ENCODE measurements around the gene COL4A2.

- TF ChIP-seq POLR2A (IDR thresholded peaks at IDR 0.05): no peak
- TF ChIP-seq, protein P1, sequence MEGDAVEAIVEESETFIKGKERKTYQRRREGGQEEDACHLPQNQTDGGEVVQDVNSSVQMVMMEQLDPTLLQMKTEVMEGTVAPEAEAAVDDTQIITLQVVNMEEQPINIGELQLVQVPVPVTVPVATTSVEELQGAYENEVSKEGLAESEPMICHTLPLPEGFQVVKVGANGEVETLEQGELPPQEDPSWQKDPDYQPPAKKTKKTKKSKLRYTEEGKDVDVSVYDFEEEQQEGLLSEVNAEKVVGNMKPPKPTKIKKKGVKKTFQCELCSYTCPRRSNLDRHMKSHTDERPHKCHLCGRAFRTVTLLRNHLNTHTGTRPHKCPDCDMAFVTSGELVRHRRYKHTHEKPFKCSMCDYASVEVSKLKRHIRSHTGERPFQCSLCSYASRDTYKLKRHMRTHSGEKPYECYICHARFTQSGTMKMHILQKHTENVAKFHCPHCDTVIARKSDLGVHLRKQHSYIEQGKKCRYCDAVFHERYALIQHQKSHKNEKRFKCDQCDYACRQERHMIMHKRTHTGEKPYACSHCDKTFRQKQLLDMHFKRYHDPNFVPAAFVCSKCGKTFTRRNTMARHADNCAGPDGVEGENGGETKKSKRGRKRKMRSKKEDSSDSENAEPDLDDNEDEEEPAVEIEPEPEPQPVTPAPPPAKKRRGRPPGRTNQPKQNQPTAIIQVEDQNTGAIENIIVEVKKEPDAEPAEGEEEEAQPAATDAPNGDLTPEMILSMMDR (IDR thresholded peaks at IDR 0.05 in 4 of 5, conservative IDR thresholded peaks at IDR 0.05 in 1 of 5): no peak
Observed at GRCh38 chr13:110261166-110262081, 45.7 kb upstream of the COL4A2 start.
